ENCODE data around the gene EEF1A2. TPM values are rescaled to one million over a fixed set of nuclear protein-coding genes. Genes with fewer than 3 reads are reported as not detected.

The EEF1A2 gene
- total and polyA plus RNA-seq, 12 donors = 881 to 1,465 (median 1,307) TPM

DNA sequence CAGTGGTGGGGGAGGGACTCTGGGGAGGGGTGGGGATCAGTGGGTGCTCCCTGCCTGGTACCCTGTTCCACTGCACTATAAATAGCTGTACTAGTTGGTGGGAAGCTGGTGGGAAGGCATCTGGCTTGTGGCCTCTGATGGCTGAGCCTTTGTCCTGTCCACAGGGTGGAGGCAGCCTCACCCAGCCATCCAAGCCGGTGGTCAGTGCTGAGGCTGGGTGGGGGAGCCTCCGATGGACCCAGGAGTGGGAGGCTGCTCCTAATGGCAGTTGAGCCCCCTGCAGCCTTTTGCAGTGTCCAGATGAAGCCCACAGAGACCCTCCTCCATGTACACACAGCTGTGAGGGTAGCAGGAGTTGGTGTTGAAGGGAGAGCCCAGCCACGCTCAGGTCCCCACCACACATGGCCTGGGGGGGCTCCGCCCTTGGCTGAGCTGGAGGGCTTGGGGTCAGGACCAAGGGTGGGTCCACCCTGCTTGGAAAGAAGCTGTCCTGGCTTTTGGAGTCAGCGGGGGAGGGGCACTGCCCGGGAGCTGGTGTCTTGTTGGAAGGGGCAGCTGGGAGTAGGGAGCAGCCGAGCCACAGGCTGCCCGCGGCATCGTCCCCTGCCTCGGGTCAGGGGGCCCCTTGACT is 24.2 kb upstream of the EEF1A2 start:
- 92 to 97% methylated on average over 11 of the region's 11 CpGs for WGBS, 2 donors
- no peak overlapping the region for H3K4me3 ChIP-seq
- ATAC-seq = no peak
- DNase-seq = peak in 1 of 2 donors; percentile 21
- peaks cover 0 to 23% (median 4%) of the 10 kb centered on the region in 9 donors for H3K36me3 ChIP-seq
- TF ChIP-seq CTCF (IDR thresholded peaks at IDR 0.05) = no peak
- H3K27me3 ChIP-seq = peaks cover 0 to 3% (median 0%) of the 10 kb centered on the region in 7 donors
- peaks cover 14 to 39% (median 22%) of the 10 kb centered on the region in 9 donors for H3K4me1 ChIP-seq
- H3K9me3 ChIP-seq = peaks cover 0 to 7% (median 0%) of the 10 kb centered on the region in 11 donors
- intact Hi-C loops (cut with DNase I) = loop anchor here in 2 of 10 donors (10.0 kb wide), 1 partner anchor 78 kb away; no protein-coding TSS in a partner anchor
- no peak overlapping the region for H3K27ac ChIP-seq

DNA sequence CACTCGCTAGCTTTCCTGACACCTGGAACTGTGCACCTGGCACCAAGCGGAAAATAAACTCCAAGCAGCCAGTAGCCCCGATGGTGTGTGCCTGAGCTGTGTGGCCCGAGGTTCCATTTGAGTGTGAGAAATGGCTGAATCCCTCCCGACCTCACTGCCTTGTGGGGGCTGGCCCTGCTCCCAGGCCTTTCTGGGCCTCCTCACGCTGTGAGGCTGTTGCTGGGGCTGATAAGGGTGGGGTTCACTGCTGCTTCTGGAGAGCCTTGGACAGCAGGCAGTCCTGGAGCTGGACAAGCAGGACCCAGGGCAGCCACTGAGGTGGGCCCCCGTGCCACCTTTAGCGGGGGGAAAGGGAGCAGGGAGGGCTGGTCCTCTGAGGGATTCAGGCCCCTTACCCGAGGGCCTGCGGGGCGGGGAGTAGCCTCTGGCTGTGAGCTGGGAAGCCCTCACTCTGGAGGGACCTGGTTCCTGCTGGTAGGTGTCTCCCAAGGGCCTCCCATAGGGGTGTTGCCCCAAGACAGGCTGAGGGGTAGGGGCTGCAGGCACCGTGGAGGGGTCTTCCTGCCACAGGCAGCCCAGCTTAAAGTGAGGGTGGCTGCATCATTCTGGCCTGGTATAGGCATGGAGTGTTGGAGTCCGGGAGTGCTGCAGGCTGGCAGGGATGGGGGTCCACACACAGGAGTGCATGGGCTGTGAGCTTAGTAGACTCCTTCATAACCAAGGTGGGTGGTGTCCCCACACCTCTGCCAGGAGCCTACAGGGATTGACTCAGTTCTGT is 23.4 kb upstream of the EEF1A2 start:
- ATAC-seq (no peak), DNase-seq (no peak)
- Histone ChIP-seq H3K36me3 (peaks cover 0 to 23% (median 4%) of the 10 kb centered on the region in 9 donors), H3K27me3 (peaks cover 0 to 3% (median 0%) of the 10 kb centered on the region in 7 donors), H3K9me3 (peaks cover 0 to 7% (median 0%) of the 10 kb centered on the region in 11 donors), H3K4me1 (peaks cover 14 to 39% (median 22%) of the 10 kb centered on the region in 9 donors), H3K4me3 (peak overlapping the region in 6 of 10 donors; percentile 69 to 88 (median 78)), H3K27ac (peak overlapping the region in 1 of 10 donors; percentile 28)
- WGBS, 2 donors = 65% methylated on average over 13 of the region's 13 CpGs
- intact Hi-C loops (cut with DNase I) = loop anchor here in 2 of 10 donors (10.0 kb wide), 1 partner anchor 77 kb away; no protein-coding TSS in a partner anchor
- no peak for TF ChIP-seq CTCF (IDR thresholded peaks at IDR 0.05)

DNA sequence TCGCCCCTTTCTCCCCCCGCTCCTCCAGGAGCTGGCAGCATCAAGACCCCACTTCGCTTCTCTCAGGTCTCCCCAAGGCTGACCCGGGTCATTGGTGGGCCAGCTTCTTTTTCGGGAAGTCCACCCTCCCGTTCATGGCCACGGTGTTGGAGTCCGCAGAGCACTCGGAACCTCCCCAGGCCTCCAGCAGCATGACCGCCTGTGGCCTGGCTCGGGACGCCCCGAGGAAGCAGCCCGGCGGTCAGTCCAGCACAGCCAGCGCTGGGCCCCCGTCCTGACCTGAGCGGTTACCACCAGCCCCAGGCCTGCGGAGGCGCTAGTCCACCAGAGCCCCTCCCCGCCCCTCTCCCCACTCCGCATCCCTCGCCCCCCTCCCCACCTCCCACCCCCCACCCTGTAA is 22.7 kb upstream of the EEF1A2 start:
- H3K36me3 ChIP-seq = peaks cover 0 to 23% (median 4%) of the 10 kb centered on the region in 9 donors
- peaks cover 0 to 3% (median 0%) of the 10 kb centered on the region in 7 donors for H3K27me3 ChIP-seq
- H3K4me1 ChIP-seq = peaks cover 14 to 39% (median 22%) of the 10 kb centered on the region in 9 donors
- intact Hi-C loops (cut with DNase I) = loop anchor here in 4 of 10 donors (2.0 to 10.0 kb wide), 2 partner anchors 25 to 77 kb away; no protein-coding TSS in a partner anchor
- TF ChIP-seq CTCF (IDR thresholded peaks at IDR 0.05) = no peak
- ATAC-seq (no peak), DNase-seq (peak in 1 of 2 donors; percentile 22)
- 12 to 34% methylated on average over 23 of the region's 23 CpGs for WGBS, 2 donors
- peak overlapping the region in 8 of 10 donors; percentile 90 to 97 (median 96) for H3K27ac ChIP-seq
- H3K9me3 ChIP-seq = peaks cover 0 to 7% (median 0%) of the 10 kb centered on the region in 11 donors
- H3K4me3 ChIP-seq = peak overlapping the region; percentile 55 to 99 (median 74)

Data from heart right ventricle (tissue), 16 donors.